Measurements from ENCODE around the gene MUC12. TPM values are rescaled to one million over a fixed set of nuclear protein-coding genes. Genes with fewer than 3 reads are reported as not detected.

The MUC12 gene
- total RNA-seq, 2 experiments from 2014 or later = 0.39 to 0.60 TPM

DNA sequence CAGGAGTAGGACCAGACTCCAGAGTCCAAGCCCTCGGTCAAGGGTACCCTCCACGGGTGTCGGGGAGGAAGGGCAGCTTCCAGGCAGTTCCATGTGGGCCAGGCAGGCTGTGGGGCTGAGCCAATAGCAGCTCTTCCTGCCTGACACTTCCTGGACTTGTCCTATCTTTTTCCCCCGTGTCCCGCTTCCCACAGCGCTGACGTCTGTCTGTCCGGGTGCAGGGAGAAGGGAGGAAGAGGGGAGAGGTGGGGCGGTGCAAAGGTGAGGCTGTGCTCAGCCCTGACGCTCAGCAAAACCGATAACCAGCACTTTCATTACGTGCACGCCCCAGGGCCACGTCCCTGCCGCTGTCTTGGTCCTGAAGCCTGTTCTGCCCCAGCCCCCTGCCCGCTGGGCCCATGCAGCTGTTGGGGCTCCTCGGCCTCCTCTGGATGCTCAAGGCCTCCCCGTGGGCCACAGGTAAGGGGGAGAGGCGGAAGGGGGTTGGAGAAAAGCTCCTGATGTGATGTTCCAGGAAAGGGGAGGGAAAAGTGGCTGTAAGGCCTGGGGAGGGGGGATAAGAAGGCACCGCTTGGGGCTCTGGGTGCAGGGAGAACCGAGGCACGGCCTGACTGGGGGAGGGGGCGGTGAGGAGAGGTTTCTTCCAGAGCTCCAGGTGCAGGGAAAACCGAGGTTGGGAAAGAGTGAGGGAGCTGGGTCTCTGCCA lies 20.0 kb upstream of the MUC12 start, which contains the start of gene MUC3A:
MUC3A (plus strand) TSS at position 308 of the 706 bp plus-strand sequence; CDS start at position 399, 91 bp downstream.
- Histone ChIP-seq H3K4me3 (ENCODE audit: low read length) (no peak within 1 kb of the TSS), H3K27me3 (ENCODE audit: control insufficient read depth in 1 of 2, insufficient read depth in 2 of 2, low read length in 2 of 2) (peaks cover 40 to 45% of the 10 kb centered on the region in 2 experiments), H3K27ac (ENCODE audit: low read depth in 1 of 2, low read length in 2 of 2) (no peak within 1 kb of the TSS), H3K4me1 (ENCODE audit: insufficient read depth, low read length) (peaks cover 5% of the 10 kb centered on the region), H3K36me3 (ENCODE audit: insufficient read depth, low read length) (no peaks in the 10 kb centered on the region), H3K9me3 (ENCODE audit: control insufficient read depth in 1 of 2, insufficient read depth in 1 of 2, low read length in 2 of 2) (peaks cover 0 to 12% of the 10 kb centered on the region in 2 experiments)
- ATAC-seq (ENCODE audit: poor library complexity) (no peak), DNase-seq (no peak)
- Mint-ChIP-seq H3K27ac (no peak within 1 kb of the TSS), H3K4me1 (ENCODE audit: low read depth) (no peaks in the 10 kb centered on the region), H3K36me3 (ENCODE audit: low read depth) (no peaks in the 10 kb centered on the region), H3K4me3 (no peak within 1 kb of the TSS), H3K9me3 (no peaks in the 10 kb centered on the region), H3K27me3 (peaks cover 32% of the 10 kb centered on the region)
- intact Hi-C loops (cut with DNase I, micrococcal nuclease) = no loop called here
- CTCF ChIA-PET = no interaction called here
- TF ChIP-seq, protein P1, sequence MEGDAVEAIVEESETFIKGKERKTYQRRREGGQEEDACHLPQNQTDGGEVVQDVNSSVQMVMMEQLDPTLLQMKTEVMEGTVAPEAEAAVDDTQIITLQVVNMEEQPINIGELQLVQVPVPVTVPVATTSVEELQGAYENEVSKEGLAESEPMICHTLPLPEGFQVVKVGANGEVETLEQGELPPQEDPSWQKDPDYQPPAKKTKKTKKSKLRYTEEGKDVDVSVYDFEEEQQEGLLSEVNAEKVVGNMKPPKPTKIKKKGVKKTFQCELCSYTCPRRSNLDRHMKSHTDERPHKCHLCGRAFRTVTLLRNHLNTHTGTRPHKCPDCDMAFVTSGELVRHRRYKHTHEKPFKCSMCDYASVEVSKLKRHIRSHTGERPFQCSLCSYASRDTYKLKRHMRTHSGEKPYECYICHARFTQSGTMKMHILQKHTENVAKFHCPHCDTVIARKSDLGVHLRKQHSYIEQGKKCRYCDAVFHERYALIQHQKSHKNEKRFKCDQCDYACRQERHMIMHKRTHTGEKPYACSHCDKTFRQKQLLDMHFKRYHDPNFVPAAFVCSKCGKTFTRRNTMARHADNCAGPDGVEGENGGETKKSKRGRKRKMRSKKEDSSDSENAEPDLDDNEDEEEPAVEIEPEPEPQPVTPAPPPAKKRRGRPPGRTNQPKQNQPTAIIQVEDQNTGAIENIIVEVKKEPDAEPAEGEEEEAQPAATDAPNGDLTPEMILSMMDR (IDR thresholded peaks at IDR 0.05) = no peak
- POLR2A ChIA-PET = no interaction called here

DNA sequence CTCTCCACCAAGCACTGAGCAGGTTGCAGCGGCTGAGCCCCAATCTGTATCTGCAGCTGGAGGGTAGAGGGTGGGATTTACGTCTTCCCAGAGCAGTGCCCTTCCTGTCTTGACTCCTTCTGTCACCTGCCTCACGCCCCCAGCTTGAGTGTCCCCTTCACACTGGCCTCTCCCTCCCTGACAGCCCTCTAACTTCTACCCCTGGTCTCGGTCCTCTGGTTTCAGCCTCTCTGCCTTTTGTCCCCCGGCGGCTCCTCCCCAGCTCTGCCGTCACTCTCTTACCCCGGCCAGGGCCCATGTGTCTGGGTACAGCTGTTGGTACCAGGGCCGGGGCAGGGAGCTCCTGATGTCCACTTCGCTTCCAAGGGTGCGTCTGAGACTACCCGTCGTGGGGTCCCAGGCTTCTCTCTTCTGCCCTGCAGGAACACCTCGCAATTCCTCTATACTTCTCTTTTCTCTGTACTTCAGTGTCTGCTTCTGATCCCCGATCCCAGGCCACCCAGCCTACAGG lies 19.4 kb upstream of the MUC12 start:
- TF ChIP-seq, protein P1 (IDR thresholded peaks at IDR 0.05) = no peak
- CTCF ChIA-PET = no interaction called here

DNA sequence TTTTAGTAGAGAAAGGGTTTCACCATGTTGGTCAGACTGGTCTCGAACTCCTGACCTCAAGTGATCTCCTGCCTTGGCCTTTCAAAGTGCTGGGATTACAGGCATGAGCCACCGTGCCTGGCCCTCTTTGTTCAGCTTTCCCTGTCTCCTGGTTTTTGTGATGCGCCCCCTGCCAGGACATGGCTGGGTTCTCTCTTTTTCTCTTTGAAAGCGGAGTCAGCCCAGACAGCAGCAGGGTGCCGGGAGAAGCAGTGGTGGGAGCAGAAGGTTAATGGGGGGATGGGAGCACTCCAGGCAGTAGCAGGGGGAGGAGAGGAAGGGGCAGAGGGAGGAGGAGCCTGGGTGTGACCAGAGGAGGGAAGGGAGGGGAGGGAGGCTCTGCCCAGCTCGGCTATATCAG lies 18.2 kb upstream of the MUC12 start:
- POLR2A ChIA-PET = no interaction called here
- Histone ChIP-seq H3K27ac (ENCODE audit: low read depth in 1 of 2, low read length in 2 of 2) (no peak overlapping the region), H3K9me3 (ENCODE audit: control insufficient read depth in 1 of 2, insufficient read depth in 1 of 2, low read length in 2 of 2) (peaks cover 0 to 12% of the 10 kb centered on the region in 2 experiments), H3K4me3 (ENCODE audit: low read length) (no peak overlapping the region), H3K4me1 (ENCODE audit: insufficient read depth, low read length) (peaks cover 5% of the 10 kb centered on the region), H3K36me3 (ENCODE audit: insufficient read depth, low read length) (no peaks in the 10 kb centered on the region), H3K27me3 (ENCODE audit: control insufficient read depth in 1 of 2, insufficient read depth in 2 of 2, low read length in 2 of 2) (peaks cover 45 to 48% of the 10 kb centered on the region in 2 experiments)
- Mint-ChIP-seq H3K4me3 (no peak overlapping the region), H3K9me3 (no peaks in the 10 kb centered on the region), H3K27ac (no peak overlapping the region), H3K36me3 (ENCODE audit: low read depth) (no peaks in the 10 kb centered on the region), H3K4me1 (ENCODE audit: low read depth) (no peaks in the 10 kb centered on the region), H3K27me3 (peaks cover 18% of the 10 kb centered on the region)
- TF ChIP-seq, protein P1 (IDR thresholded peaks at IDR 0.05) = no peak
- intact Hi-C loops (cut with DNase I, micrococcal nuclease) = no loop called here
- no peak for ATAC-seq (ENCODE audit: poor library complexity)
- CTCF ChIA-PET = no interaction called here
- DNase-seq = no peak

More for the DNA sequence above, 19.4 kb upstream of the MUC12 start:
- ATAC-seq (ENCODE audit: poor library complexity) (no peak), DNase-seq (no peak)
- Mint-ChIP-seq H3K27me3 (peaks cover 27% of the 10 kb centered on the region), H3K36me3 (ENCODE audit: low read depth) (no peaks in the 10 kb centered on the region), H3K27ac (no peak overlapping the region), H3K9me3 (no peaks in the 10 kb centered on the region), H3K4me1 (ENCODE audit: low read depth) (no peaks in the 10 kb centered on the region), H3K4me3 (no peak overlapping the region)
- intact Hi-C loops (cut with DNase I, micrococcal nuclease) = no loop called here
- no peaks in the 10 kb centered on the region for H3K36me3 ChIP-seq (ENCODE audit: insufficient read depth, low read length)
- H3K4me3 ChIP-seq (ENCODE audit: low read length) = no peak overlapping the region
- peaks cover 40 to 45% of the 10 kb centered on the region in 2 experiments for H3K27me3 ChIP-seq (ENCODE audit: control insufficient read depth in 1 of 2, insufficient read depth in 2 of 2, low read length in 2 of 2)
- peaks cover 5% of the 10 kb centered on the region for H3K4me1 ChIP-seq (ENCODE audit: insufficient read depth, low read length)
- POLR2A ChIA-PET = no interaction called here
- H3K9me3 ChIP-seq (ENCODE audit: control insufficient read depth in 1 of 2, insufficient read depth in 1 of 2, low read length in 2 of 2) = peaks cover 0 to 12% of the 10 kb centered on the region in 2 experiments
- no peak overlapping the region for H3K27ac ChIP-seq (ENCODE audit: low read depth in 1 of 2, low read length in 2 of 2)
